H1 (cell line): Measurements from ENCODE around the gene GABRR2. TPM values are rescaled to one million over a fixed set of nuclear protein-coding genes. Genes with fewer than 3 reads are reported as not detected.

Experiments used
- CTCF ChIA-PET: fragments of 300-600 bp; sonication (Branson Sonifier 250); formaldehyde crosslinking; loops from one replicate; lab custom pipeline; 2021; ENCODE audit not compliant: partially characterized antibody; lab: Charles Lee
- POLR2A ChIA-PET: fragments of 300-600 bp; sonication (Branson Sonifier 250); formaldehyde crosslinking; loops from one replicate; lab custom pipeline; 2021; ENCODE audit warnings: inconsistent platforms; ENCODE audit not compliant: partially characterized antibody; lab: Charles Lee
- DNase-seq, 2 experiments: peaks; one replicate each; pipeline versions ENCODE4 v3.0.0 to v3.0.0-alpha.2; 2010 to 2022; ENCODE audit warnings: low spot score in 2 of 2, low read depth in 1 of 2, mixed read lengths in 1 of 2
- FAIRE-seq: peaks from 2 replicates; lab custom pipeline; 2011; peaks lifted over from hg19 to GRCh38; lab: Jason Lieb, UNC
- H2AFZ ChIP-seq: 2 replicates; pipeline ENCODE4 v1.8.1; 2012; ENCODE audit warnings: low read length, inconsistent platforms
- H2AK5ac ChIP-seq: 2 replicates; pipeline ENCODE4 v1.6.1; 2013; ENCODE audit warnings: low read depth, low read length
- H2BK120ac ChIP-seq: replicated peaks from 2 replicates; pipeline ENCODE3; 2013; ENCODE audit warnings: low read depth, low read length, inconsistent platforms
- H2BK12ac ChIP-seq: 2 replicates; pipeline ENCODE4 v1.6.1; 2013; ENCODE audit warnings: low read depth, low read length
- H2BK15ac ChIP-seq: 2 replicates; pipeline ENCODE4 v1.6.1; 2013; ENCODE audit warnings: low read length
- H2BK20ac ChIP-seq: 2 replicates; pipeline ENCODE4 v1.6.1; 2013; ENCODE audit warnings: low read length
- H2BK5ac ChIP-seq: 2 replicates; pipeline ENCODE4 v1.6.1; 2013; ENCODE audit warnings: low read depth, low read length
- H3K14ac ChIP-seq: 2 replicates; pipeline ENCODE4 v1.6.1; 2013; ENCODE audit warnings: inconsistent platforms; ENCODE audit not compliant: insufficient read length
- H3K18ac ChIP-seq: 2 replicates; pipeline ENCODE4 v1.6.1; 2013; ENCODE audit warnings: low read length; ENCODE audit errors: extremely low read depth
- H3K23ac ChIP-seq: 2 replicates; pipeline ENCODE4 v1.6.1; 2013; ENCODE audit warnings: inconsistent platforms; ENCODE audit not compliant: insufficient read length
- H3K23me2 ChIP-seq: 2 replicates; pipeline ENCODE4 v1.6.1; 2013; ENCODE audit warnings: low read depth, low read length
- H3K27ac ChIP-seq: 2 replicates; pipeline ENCODE4 v1.6.1; 2011; ENCODE audit warnings: low read depth, low read length, inconsistent platforms
- H3K27me3 ChIP-seq, 4 experiments: replicated peaks in 1 of 4; 1 replicate in 1 of 4; 2 replicates in 3 of 4; pipeline versions ENCODE4 v1.6.1 to v1.8.1; 2011 to 2013; ENCODE audit warnings: low read length in 3 of 4, mild to moderate bottlenecking in 3 of 4, inconsistent platforms in 2 of 4, mixed read lengths in 2 of 4, moderate library complexity in 1 of 4; ENCODE audit not compliant: control insufficient read depth in 3 of 4, insufficient read depth in 3 of 4; ENCODE audit errors: extremely low read depth in 1 of 4
- H3K36me3 ChIP-seq, 4 experiments: 2 replicates each; pipeline versions ENCODE4 v1.6.1 to v1.8.1; 2011 to 2013; ENCODE audit warnings: mild to moderate bottlenecking in 4 of 4, low read length in 3 of 4, moderate library complexity in 2 of 4, control low read depth in 1 of 4, inconsistent platforms in 1 of 4; ENCODE audit not compliant: insufficient read depth in 4 of 4, control insufficient read depth in 2 of 4
- H3K4ac ChIP-seq: replicated peaks from 2 replicates; pipeline ENCODE3; 2013; ENCODE audit warnings: low read length, low read depth, mixed read lengths, inconsistent platforms; ENCODE audit not compliant: insufficient read length
- H3K4me1 ChIP-seq, 4 experiments: replicated peaks in 1 of 4; 1 replicate in 1 of 4; 2 replicates in 3 of 4; pipeline versions ENCODE4 v1.6.1 to v1.8.1; 2011 to 2013; ENCODE audit warnings: low read length in 3 of 4, inconsistent platforms in 2 of 4, mixed read lengths in 1 of 4; ENCODE audit not compliant: insufficient read depth in 4 of 4, control insufficient read depth in 3 of 4
- H3K4me2 ChIP-seq, 2 experiments: 2 replicates each; pipeline versions ENCODE4 v1.6.1 to v1.8.1; 2011 to 2013; ENCODE audit warnings: low read depth in 2 of 2, low read length in 2 of 2, control low read depth in 1 of 2, inconsistent platforms in 1 of 2, mild to moderate bottlenecking in 1 of 2; ENCODE audit not compliant: insufficient read depth in 1 of 2
- H3K4me3 ChIP-seq, 4 experiments: fragments of 200-600, 300-600 bp in 1 of 4; sonication (generic), shearing (Covaris generic), sonication (Bioruptor Twin) in 1 of 4; 2 replicates each; pipeline versions ENCODE4 v1.5.1 to v1.8.1; 2011 to 2016; ENCODE audit warnings: low read length in 4 of 4, low read depth in 3 of 4, control low read depth in 2 of 4, inconsistent platforms in 2 of 4, mild to moderate bottlenecking in 2 of 4, mixed read lengths in 1 of 4, moderate library complexity in 1 of 4; ENCODE audit not compliant: insufficient read depth in 2 of 4; ENCODE audit errors: extremely low read depth in 1 of 4
- H3K56ac ChIP-seq: replicated peaks from 2 replicates; pipeline ENCODE3; 2013; ENCODE audit warnings: low read depth, mild to moderate bottlenecking, mixed read lengths, low read length, inconsistent platforms; ENCODE audit not compliant: insufficient read length
- H3K79me1 ChIP-seq: 2 replicates; pipeline ENCODE4 v1.6.1; 2013; ENCODE audit warnings: low read depth, low read length, control low read depth
- H3K79me2 ChIP-seq, 2 experiments: 2 replicates each; pipeline versions ENCODE4 v1.6.1 to v1.8.1; 2012 to 2013; ENCODE audit warnings: low read length in 2 of 2, mild to moderate bottlenecking in 2 of 2, inconsistent platforms in 1 of 2; ENCODE audit not compliant: insufficient read depth in 2 of 2, control insufficient read depth in 1 of 2
- H3K9ac ChIP-seq, 4 experiments: replicated peaks in 1 of 4; 1 replicate in 1 of 4; 2 replicates in 3 of 4; pipeline versions ENCODE4 v1.6.1 to v1.8.1; 2011 to 2013; ENCODE audit warnings: low read depth in 3 of 4, low read length in 3 of 4, control low read depth in 2 of 4, mild to moderate bottlenecking in 2 of 4, moderate library complexity in 2 of 4, inconsistent platforms in 1 of 4; ENCODE audit errors: extremely low read depth in 1 of 4
- H3K9me3 ChIP-seq, 2 experiments: 2 replicates each; pipeline versions ENCODE4 v1.6.1 to v1.8.1; 2012 to 2013; ENCODE audit warnings: mild to moderate bottlenecking in 2 of 2, moderate library complexity in 2 of 2, control low read depth in 1 of 2, inconsistent platforms in 1 of 2, low read depth in 1 of 2, low read length in 1 of 2, mixed read lengths in 1 of 2; ENCODE audit not compliant: insufficient read depth in 2 of 2
- H4K20me1 ChIP-seq, 2 experiments: replicated peaks in 1 of 2; 2 replicates each; pipeline versions ENCODE3 to v1.8.1; 2011 to 2013; ENCODE audit warnings: inconsistent platforms in 2 of 2, low read length in 2 of 2, mild to moderate bottlenecking in 1 of 2; ENCODE audit not compliant: insufficient read depth in 2 of 2, control insufficient read depth in 1 of 2
- H4K5ac ChIP-seq: 2 replicates; pipeline ENCODE4 v1.6.1; 2013; ENCODE audit warnings: low read length, low read depth, mixed read lengths, inconsistent platforms; ENCODE audit not compliant: insufficient read length
- H4K8ac ChIP-seq: 2 replicates; pipeline ENCODE4 v1.8.0; 2013; ENCODE audit warnings: mild to moderate bottlenecking, moderate library complexity, low read length, inconsistent platforms; ENCODE audit not compliant: insufficient read depth; ENCODE audit errors: extremely low read depth
- H4K91ac ChIP-seq: replicated peaks from 2 replicates; pipeline ENCODE3; 2013; ENCODE audit warnings: low read length, mixed read lengths, inconsistent platforms; ENCODE audit not compliant: insufficient read length
- CTBP2 ChIP-seq: IDR thresholded peaks from 2 replicates; pipeline ENCODE4 v1.7.0; 2011; ENCODE audit warnings: borderline replicate concordance, mild to moderate bottlenecking, moderate library complexity, mixed read lengths, low read length; ENCODE audit not compliant: insufficient read depth, insufficient read length
- GTF2F1 ChIP-seq: IDR thresholded peaks from 2 replicates; pipeline ENCODE4 v1.6.1; 2012; ENCODE audit warnings: low read depth, low read length, improper control_type of control experiment, borderline replicate concordance
- NRF1 ChIP-seq: IDR thresholded peaks from 2 replicates; pipeline ENCODE4 v1.6.1; 2011; ENCODE audit warnings: mild to moderate bottlenecking, low read depth, low read length, improper control_type of control experiment
- POLR2A ChIP-seq, 2 experiments: IDR thresholded peaks; 1 replicate in 1 of 2; 2 replicates in 1 of 2; pipeline ENCODE4 v1.6.1; 2011; ENCODE audit warnings: low read depth in 2 of 2, low read length in 2 of 2, mild to moderate bottlenecking in 2 of 2; ENCODE audit errors: control extremely low read depth in 1 of 2
- RFX5 ChIP-seq: IDR thresholded peaks from 2 replicates; pipeline ENCODE4 v1.6.1; 2011; ENCODE audit warnings: low read depth, low read length, improper control_type of control experiment, borderline replicate concordance
- TCF12 ChIP-seq: IDR thresholded peaks from 2 replicates; pipeline ENCODE4 v1.6.1; 2011; ENCODE audit warnings: low read depth, mild to moderate bottlenecking, low read length
- WGBS, 2 experiments: shearing (Covaris generic) in 1 of 2; methylation state at CpG; one replicate each; pipeline versions ENCODE4 v1.1.6 to v1.1.7; 2013 to 2015; ENCODE audit warnings: low lambda C conversion rate in 2 of 2, mixed read lengths in 2 of 2, inconsistent platforms in 1 of 2, low coverage in 1 of 2, missing lambda C conversion rate in 1 of 2; ENCODE audit not compliant: insufficient replicate concordance in 2 of 2, insufficient coverage in 1 of 2, insufficient read length in 1 of 2; ENCODE audit errors: extremely low coverage in 1 of 2, missing lambda C conversion rate in 1 of 2; 5-methylcytosine and 5-hydroxymethylcytosine counted together
- polyA plus RNA-seq, 7 experiments: library from polyadenylated mRNA; depleted of rRNA in 3 of 7; stranded (reverse) in 5 of 7; unstranded in 2 of 7; fragments of >200 nt in 5 of 7; fragments of 200-250 nt in 2 of 7; gene quantifications; 1 replicate in 5 of 7; 2 replicates in 1 of 7; 4 replicates in 1 of 7; pipeline versions ENCODE4 v1.2.1 to v1.2.3, GENCODE V29; 2011 to 2013; ENCODE audit warnings: missing spikeins in 2 of 7, mixed read lengths in 2 of 7
- total RNA-seq: library from RNA; stranded (reverse); fragmentation: NEBNext Ultra II Directional; extraction: Animal tissue kit (Norgen Biotek cat#: 25700); gene quantifications from 2 replicates; pipeline ENCODE4 v1.2.1, GENCODE V29; 2021
- TF ChIP-seq, protein P1 (sequence below): IDR thresholded peaks from 2 replicates; pipeline ENCODE4 v1.6.1; 2011; ENCODE audit warnings: low read length, improper control_type of control experiment

Gene GABRR2
- total and polyA plus RNA-seq, 2 of the 8 experiments (the other 6 are each of a cell fraction or from before 2014, with no cell fraction given), result not detected

GRCh38 chr6:89328976-89329375, 13.9 kb upstream of the GABRR2 start:
- TF ChIP-seq RFX5 (no peak), CTBP2 (no peak), TCF12 (no peak), GTF2F1 (no peak), POLR2A (IDR thresholded peaks at IDR 0.05; ENCODE audit: control extremely low read depth in 1 of 2, low read depth in 2 of 2, low read length in 2 of 2) (no peak), NRF1 (no peak)
- TF ChIP-seq, protein P1, sequence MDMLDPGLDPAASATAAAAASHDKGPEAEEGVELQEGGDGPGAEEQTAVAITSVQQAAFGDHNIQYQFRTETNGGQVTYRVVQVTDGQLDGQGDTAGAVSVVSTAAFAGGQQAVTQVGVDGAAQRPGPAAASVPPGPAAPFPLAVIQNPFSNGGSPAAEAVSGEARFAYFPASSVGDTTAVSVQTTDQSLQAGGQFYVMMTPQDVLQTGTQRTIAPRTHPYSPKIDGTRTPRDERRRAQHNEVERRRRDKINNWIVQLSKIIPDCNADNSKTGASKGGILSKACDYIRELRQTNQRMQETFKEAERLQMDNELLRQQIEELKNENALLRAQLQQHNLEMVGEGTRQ, result no peak
- WGBS, 2 experiments, result 95% methylated on average over 1 of the region's 1 CpG; no CpG with 5 or more reads in 1 of the 2 experiments
- no peak for FAIRE-seq
- Histone ChIP-seq H2BK15ac (no peak overlapping the region), H3K4ac (no peak overlapping the region), H3K79me1 (no peaks in the 10 kb centered on the region), H2AFZ (no peak overlapping the region), H3K27ac (no peak overlapping the region), H3K23ac (no peak overlapping the region), H3K4me2 (no peak overlapping the region), H3K4me3 (no peak overlapping the region), H4K8ac (no peak overlapping the region), H3K27me3 (no peaks in the 10 kb centered on the region), H2BK20ac (no peak overlapping the region), H4K5ac (no peak overlapping the region), H3K9me3 (no peaks in the 10 kb centered on the region), H2AK5ac (no peak overlapping the region), H3K56ac (no peak overlapping the region), H3K14ac (no peak overlapping the region), H2BK12ac (no peak overlapping the region), H2BK120ac (no peak overlapping the region), H2BK5ac (no peak overlapping the region), H3K4me1 (no peaks in the 10 kb centered on the region), H3K23me2 (no peaks in the 10 kb centered on the region), H4K20me1 (no peaks in the 10 kb centered on the region), H3K9ac (no peak overlapping the region), H4K91ac (no peak overlapping the region), H3K36me3 (no peaks in the 10 kb centered on the region), H3K79me2 (no peaks in the 10 kb centered on the region), H3K18ac (no peak overlapping the region)
- DNase-seq, result no peak
- POLR2A ChIA-PET, result no interaction called here
- CTCF ChIA-PET, result interaction anchor here (1.3 to 1.6 kb wide), 3 partner anchors 38 to 206 kb away, joined by 3 to 5 read pairs (median 3); no protein-coding TSS in a partner anchor
